GM12873 (cell line): ENCODE data around the gene ADD2.

Experiments used
- CTCF ChIP-seq: IDR thresholded peaks from 2 replicates; pipeline ENCODE4 v1.5.1; 2012; ENCODE audit warnings: low read depth, mild to moderate bottlenecking, moderate library complexity, low read length, control low read depth; ENCODE audit not compliant: insufficient read depth; ENCODE audit errors: missing control alignments

ADD2 gene

DNA sequence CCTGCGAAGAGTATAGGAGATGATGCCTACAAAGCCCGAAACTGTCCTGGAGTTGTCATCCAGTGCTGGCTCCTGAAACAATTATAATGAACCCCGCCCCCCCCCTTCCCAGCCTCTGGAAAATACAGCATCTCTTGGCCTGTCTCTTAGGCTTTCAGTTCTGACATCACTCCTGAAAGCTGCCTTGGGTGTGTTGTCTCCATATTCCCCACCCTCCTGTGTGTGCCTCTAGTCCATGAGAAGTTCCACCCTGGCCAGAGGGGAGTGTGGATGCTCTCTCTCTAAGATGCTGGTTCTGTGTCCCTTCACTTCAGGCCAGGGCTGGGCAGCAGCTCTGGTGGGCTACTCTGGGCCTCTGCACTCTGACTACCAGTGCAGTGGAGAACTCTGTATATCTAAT, 155.4 kb downstream of the ADD2 start:
- TF ChIP-seq CTCF: no peak

DNA sequence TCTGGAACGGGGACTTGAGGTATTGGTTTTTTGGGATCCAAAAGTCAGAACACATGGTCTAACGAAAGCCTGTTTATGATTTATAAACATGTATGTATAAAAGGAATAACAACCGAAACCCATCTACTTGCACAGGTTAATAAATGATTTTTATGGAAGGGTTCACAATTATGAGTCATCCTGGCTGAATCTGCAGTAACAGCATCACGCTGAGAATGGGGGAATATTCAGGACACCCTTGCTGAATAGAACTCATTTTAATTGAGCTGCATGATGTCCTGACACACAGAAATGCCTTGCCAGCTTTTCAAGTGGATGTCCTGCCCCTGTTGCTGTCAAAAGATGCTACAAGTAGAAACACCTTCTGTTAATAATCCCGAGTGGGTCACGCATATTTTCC, 159.6 kb downstream of the ADD2 start:
- no peak for TF ChIP-seq CTCF

GRCh38 chr2:70607121-70607561, 160.9 kb downstream of the ADD2 start:
- no peak for TF ChIP-seq CTCF
